ENCODE results near the gene CCDC51. TPM values are rescaled to one million over a fixed set of nuclear protein-coding genes. Genes with fewer than 3 reads are reported as not detected.
A peak's percentile ranks its signal among the peaks of the same experiment; 100 is the strongest.

Gene CCDC51
- total and polyA plus RNA-seq, 2 of the 13 experiments (the other 11 are each of a cell fraction or from before 2014, with no cell fraction given), result 18.1 to 29.4 TPM

GRCh38 chr3:48446425-48447193 lies 6.7 kb upstream of the CCDC51 start, which contains the start of gene ATRIP (continued):
- TF ChIP-seq BORCS8-MEF2B (CRISPR knock-in tag; IDR thresholded peaks at IDR 0.05) (no peak), ZNF264 (CRISPR knock-in tag; IDR thresholded peaks at IDR 0.05) (no peak), JUNB (CRISPR knock-in tag; IDR thresholded peaks at IDR 0.05; ENCODE audit: borderline replicate concordance) (no peak), ZBTB21 (CRISPR knock-in tag; IDR thresholded peaks at IDR 0.05) (no peak), ZNF577 (CRISPR knock-in tag; IDR thresholded peaks at IDR 0.05; ENCODE audit: borderline replicate concordance, low read depth) (no peak), ZSCAN5A (CRISPR knock-in tag; IDR thresholded peaks at IDR 0.05; ENCODE audit: borderline replicate concordance) (no peak), ZFP62 (CRISPR knock-in tag; IDR thresholded peaks at IDR 0.05) (no peak), ZNF407 (CRISPR knock-in tag; IDR thresholded peaks at IDR 0.05; ENCODE audit: not compliant biosample characterization) (no peak), TRIM22 (IDR thresholded peaks at IDR 0.05) (no peak), RERE (CRISPR knock-in tag; IDR thresholded peaks at IDR 0.05; ENCODE audit: low read depth) (no peak), ZNF235 (CRISPR knock-in tag; IDR thresholded peaks at IDR 0.05; ENCODE audit: borderline replicate concordance) (peak; percentile 77; the same call in 1 of the 2 replicates), ZNF747 (CRISPR knock-in tag; IDR thresholded peaks at IDR 0.05; ENCODE audit: borderline replicate concordance) (peak; percentile 86)

All from HepG2 (cell line).